SK-N-SH (cell line): ENCODE results near the gene SH3PXD2A. TPM values are rescaled to one million over a fixed set of nuclear protein-coding genes. Genes with fewer than 3 reads are reported as not detected.

Experiments used
- CTCF ChIA-PET: fragments of 300-600, 350-600 bp; formaldehyde crosslinking; extraction: SDS; loops from one replicate; lab custom pipeline; 2021; lab: Yijun Ruan, JAX
- POLR2A ChIA-PET: fragments of 350-600 bp; sonication (Branson Sonifier 250); formaldehyde crosslinking; extraction: SDS; loops from one replicate; lab custom pipeline; 2020; ENCODE audit warnings: antibody characterized with exemption, inconsistent platforms; lab: Yijun Ruan, JAX
- DNase-seq: peaks from one replicate; pipeline ENCODE4 v3.0.0; 2012
- H2AFZ ChIP-seq: fragments of 200-600 bp; sonication (generic); 2 replicates; pipeline ENCODE4 v1.8.1; 2016; ENCODE audit warnings: antibody characterized with exemption, mild to moderate bottlenecking, low read depth
- H3F3A ChIP-seq: fragments of 200-600 bp; sonication (generic); replicated peaks from 2 replicates; pipeline ENCODE3; 2016; ENCODE audit warnings: antibody characterized with exemption, mild to moderate bottlenecking; ENCODE audit not compliant: insufficient read depth
- H3K27ac ChIP-seq, 2 experiments: fragments of 200-500 bp in 1 of 2; fragments of 200-600 bp in 1 of 2; sonication (Bioruptor generic) in 1 of 2; sonication (generic), shearing (Covaris generic) in 1 of 2; 2 replicates each; pipeline versions ENCODE4 v1.5.1 to v1.6.1; 2014 to 2016; ENCODE audit warnings: low read depth in 2 of 2, inconsistent platforms in 1 of 2, low read length in 1 of 2, mild to moderate bottlenecking in 1 of 2, mixed read lengths in 1 of 2
- H3K27me3 ChIP-seq: fragments of 200-600 bp; sonication (generic), shearing (Covaris generic); 2 replicates; pipeline ENCODE4 v1.6.1; 2016; ENCODE audit warnings: mixed run types; ENCODE audit not compliant: insufficient read depth
- H3K36me3 ChIP-seq, 2 experiments: fragments of 200-500 bp in 1 of 2; fragments of 200-600 bp in 1 of 2; sonication (Bioruptor generic) in 1 of 2; sonication (generic) in 1 of 2; replicated peaks in 1 of 2; 2 replicates each; pipeline versions ENCODE3 to v1.5.1; 2014 to 2016; ENCODE audit warnings: low read length in 1 of 2, mild to moderate bottlenecking in 1 of 2; ENCODE audit not compliant: insufficient read depth in 2 of 2, control insufficient read depth in 1 of 2
- H3K4me1 ChIP-seq, 2 experiments: fragments of 200-500 bp in 1 of 2; fragments of 200-600 bp in 1 of 2; sonication (Bioruptor generic) in 1 of 2; sonication (generic), shearing (Covaris generic) in 1 of 2; 2 replicates each; pipeline versions ENCODE4 v1.5.1 to v1.6.1; 2014 to 2016; ENCODE audit warnings: low read depth in 1 of 2, low read length in 1 of 2, mixed run types in 1 of 2; ENCODE audit not compliant: insufficient read depth in 2 of 2, control insufficient read depth in 1 of 2
- H3K4me2 ChIP-seq: fragments of 200-600 bp; sonication (generic), shearing (Covaris generic); 2 replicates; pipeline ENCODE4 v1.6.1; 2017; ENCODE audit warnings: mixed run types
- H3K4me3 ChIP-seq, 2 experiments: fragments of 200-500 bp in 1 of 2; fragments of 200-600 bp in 1 of 2; sonication (Bioruptor generic) in 1 of 2; sonication (generic), shearing (Covaris generic) in 1 of 2; 2 replicates each; pipeline versions ENCODE4 v1.5.1 to v1.8.1; 2014 to 2016; ENCODE audit warnings: low read depth in 2 of 2, inconsistent platforms in 1 of 2, low read length in 1 of 2, mild to moderate bottlenecking in 1 of 2, mixed read lengths in 1 of 2, moderate library complexity in 1 of 2
- H3K79me2 ChIP-seq: fragments of 200-600 bp; sonication (generic); 2 replicates; pipeline ENCODE4 v1.8.1; 2017; ENCODE audit warnings: mild to moderate bottlenecking; ENCODE audit not compliant: insufficient read depth
- H3K9ac ChIP-seq: fragments of 200-600 bp; sonication (generic); 2 replicates; pipeline ENCODE4 v1.6.1; 2017; ENCODE audit warnings: mixed run types
- H3K9me2 ChIP-seq: fragments of 200-600 bp; sonication (generic); 2 replicates; pipeline ENCODE4 v1.6.1; 2017; ENCODE audit warnings: mixed run types
- H3K9me3 ChIP-seq: fragments of 200-600 bp; sonication (generic); 2 replicates; pipeline ENCODE4 v1.6.1; 2017; ENCODE audit warnings: mixed run types, mild to moderate bottlenecking, moderate library complexity
- H4K20me1 ChIP-seq: fragments of 200-600 bp; sonication (generic); 2 replicates; pipeline ENCODE4 v1.6.1; 2017; ENCODE audit warnings: mild to moderate bottlenecking, mixed run types; ENCODE audit not compliant: insufficient read depth
- ELF1 ChIP-seq: IDR thresholded peaks from 2 replicates; pipeline ENCODE4 v1.4.0; 2012
- EP300 ChIP-seq, 2 experiments: IDR thresholded peaks; 2 replicates each; pipeline versions ENCODE4 v1.4.0 to v1.6.1; 2012; ENCODE audit warnings: borderline replicate concordance in 1 of 2, low read depth in 1 of 2, low read length in 1 of 2
- FOXM1 ChIP-seq: IDR thresholded peaks from 2 replicates; pipeline ENCODE4 v1.4.0; 2012; ENCODE audit warnings: low read depth, mild to moderate bottlenecking
- GABPA ChIP-seq: IDR thresholded peaks from 2 replicates; pipeline ENCODE4 v1.4.0; 2012; ENCODE audit warnings: low read depth, mild to moderate bottlenecking
- JUND ChIP-seq: IDR thresholded peaks from 2 replicates; pipeline ENCODE4 v1.4.0; 2012
- MAX ChIP-seq: IDR thresholded peaks from 2 replicates; pipeline ENCODE4 v1.4.0; 2012; ENCODE audit warnings: low read depth
- MEF2A ChIP-seq: IDR thresholded peaks from 2 replicates; pipeline ENCODE4 v1.4.0; 2012; ENCODE audit warnings: low read depth, borderline replicate concordance
- MXI1 ChIP-seq: IDR thresholded peaks from 2 replicates; pipeline ENCODE4 v1.6.1; 2012; ENCODE audit warnings: mild to moderate bottlenecking, low read depth, low read length, improper control_type of control experiment
- POLR2AphosphoS5 ChIP-seq: IDR thresholded peaks from 2 replicates; pipeline ENCODE4 v1.6.1; 2012; ENCODE audit warnings: low read depth, low read length
- RAD21 ChIP-seq: IDR thresholded peaks from 2 replicates; pipeline ENCODE4 v1.6.1; 2012; ENCODE audit warnings: mild to moderate bottlenecking, low read length
- RFX5 ChIP-seq: IDR thresholded peaks from 2 replicates; pipeline ENCODE4 v1.6.1; 2012; ENCODE audit warnings: mild to moderate bottlenecking, improper control_type of control experiment, low read length
- SIN3A ChIP-seq: IDR thresholded peaks from 2 replicates; pipeline ENCODE4 v1.6.1; 2012; ENCODE audit warnings: low read depth, mild to moderate bottlenecking, low read length, moderate library complexity, borderline replicate concordance
- TAF1 ChIP-seq: IDR thresholded peaks from 2 replicates; pipeline ENCODE4 v1.6.1; 2012; ENCODE audit warnings: low read depth, mild to moderate bottlenecking, low read length, moderate library complexity, borderline replicate concordance
- USF1 ChIP-seq: IDR thresholded peaks from 2 replicates; pipeline ENCODE4 v1.4.0; 2012; ENCODE audit warnings: low read depth, borderline replicate concordance
- USF2 ChIP-seq: fragments of 150-350 bp; IDR thresholded peaks from 2 replicates; pipeline ENCODE4 v1.6.1; 2017; ENCODE audit warnings: antibody characterized with exemption, low read length, low read depth, borderline replicate concordance
- ZBTB33 ChIP-seq: IDR thresholded peaks from 2 replicates; pipeline ENCODE4 v1.4.0; 2012; ENCODE audit warnings: low read depth, borderline replicate concordance
- WGBS: methylation state at CpG from one replicate; pipeline ENCODE4 v1.1.6; 2017; ENCODE audit warnings: low lambda C conversion rate; 5-methylcytosine and 5-hydroxymethylcytosine counted together
- polyA plus RNA-seq, 3 experiments: library from polyadenylated mRNA; depleted of rRNA; stranded (reverse); fragments of >200 nt; gene quantifications; 2 replicates each; pipeline ENCODE4 v1.2.3, GENCODE V29; 2012

SH3PXD2A gene
- polyA plus RNA-seq, 1 of the 3 experiments (the other 2 are of a cell fraction): 2.5 TPM

DNA sequence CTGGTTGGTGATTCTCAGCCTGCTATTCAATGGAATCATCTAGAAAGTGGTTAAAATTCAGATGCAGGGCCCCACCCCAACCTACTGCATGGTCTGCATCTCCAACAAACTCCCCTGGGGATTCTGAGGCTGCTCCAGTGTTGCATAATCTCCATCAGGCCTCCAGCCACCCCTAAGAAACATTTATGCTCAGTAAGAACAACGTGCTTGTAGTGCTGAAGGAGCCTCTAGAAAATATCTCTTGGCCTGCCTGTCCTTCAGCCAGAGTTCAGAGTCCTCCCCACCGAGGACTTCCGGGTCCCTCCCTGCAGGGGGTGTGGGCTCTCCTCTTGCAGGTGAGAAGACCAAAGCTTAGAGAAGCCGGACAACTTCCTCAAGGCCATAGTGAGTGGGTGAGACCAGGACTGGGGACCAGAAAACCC lies 159.8 kb downstream of the SH3PXD2A start:
- ChIA-PET CTCF (interaction anchor here (1.0 to 1.7 kb wide), 3 partner anchors 9 to 163 kb away, joined by 3 to 17 read pairs (median 6); no protein-coding TSS in a partner anchor), POLR2A (no interaction called here)
- H3K4me3 ChIP-seq: no peak overlapping the region
- no peaks in the 10 kb centered on the region for H3K9me3 ChIP-seq
- WGBS: 92% methylated on average over 4 of the region's 4 CpGs
- H3K9me2 ChIP-seq: no peaks in the 10 kb centered on the region
- H3K9ac ChIP-seq: peak overlapping the region; percentile 57; the same call in 1 of the 2 replicates
- H3K27me3 ChIP-seq: no peaks in the 10 kb centered on the region
- peaks cover 9 to 15% of the 10 kb centered on the region in 2 experiments; a peak in 3 of 4 replicates for H3K4me1 ChIP-seq
- TF ChIP-seq GABPA (no peak), SIN3A (no peak), USF1 (no peak), USF2 (no peak), ELF1 (no peak)
- DNase-seq: no peak
- H4K20me1 ChIP-seq: no peaks in the 10 kb centered on the region
- H3K36me3 ChIP-seq: no peaks in the 10 kb centered on the region
- H3K4me2 ChIP-seq: peak overlapping the region; percentile 47; the same call in 1 of the 2 replicates
- H3F3A ChIP-seq: no peaks in the 10 kb centered on the region
- H3K79me2 ChIP-seq: no peaks in the 10 kb centered on the region
- H3K27ac ChIP-seq: peak overlapping the region in 1 of 2 experiments; percentile 73; a peak in 2 of 4 replicates
- no peak overlapping the region for H2AFZ ChIP-seq

- DNase-seq: no peak
- ChIA-PET CTCF (interaction anchor here (0.9 to 1.7 kb wide), 5 partner anchors 11 to 191 kb away, joined by 3 to 5 read pairs (median 4); no protein-coding TSS in a partner anchor), POLR2A (no interaction called here)
- H3K9me2 ChIP-seq: no peaks in the 10 kb centered on the region
- no peaks in the 10 kb centered on the region for H3K79me2 ChIP-seq
- H3K4me2 ChIP-seq: no peak overlapping the region
- no peak overlapping the region for H2AFZ ChIP-seq
- H3K27ac ChIP-seq: no peak overlapping the region
- H3K9me3 ChIP-seq: no peaks in the 10 kb centered on the region
- H4K20me1 ChIP-seq: no peaks in the 10 kb centered on the region
- no peak overlapping the region for H3K4me3 ChIP-seq
- WGBS: 84% methylated on average over 5 of the region's 5 CpGs
- no peaks in the 10 kb centered on the region for H3F3A ChIP-seq
- H3K27me3 ChIP-seq: no peaks in the 10 kb centered on the region
- no peak overlapping the region for H3K9ac ChIP-seq
- H3K36me3 ChIP-seq: no peaks in the 10 kb centered on the region
- H3K4me1 ChIP-seq: peaks cover 9 to 13% of the 10 kb centered on the region in 2 experiments; a peak in 3 of 4 replicates
- no peak for TF ChIP-seq MXI1
- TF ChIP-seq, all 33 proteins: peak for 0
Measured at GRCh38 chr10:103693812-103694205, 161.6 kb downstream of the SH3PXD2A start.

- no peak overlapping the region for H2AFZ ChIP-seq
- H3K4me3 ChIP-seq: no peak overlapping the region
- no peaks in the 10 kb centered on the region for H3K9me3 ChIP-seq
- H3K4me2 ChIP-seq: no peak overlapping the region
- H3K79me2 ChIP-seq: no peaks in the 10 kb centered on the region
- no peaks in the 10 kb centered on the region for H3K36me3 ChIP-seq
- H3F3A ChIP-seq: no peaks in the 10 kb centered on the region
- peaks cover 9 to 13% of the 10 kb centered on the region in 2 experiments; a peak in 3 of 4 replicates for H3K4me1 ChIP-seq
- CTCF ChIA-PET: interaction anchor here (1.2 to 1.7 kb wide), 3 partner anchors 12 to 192 kb away, joined by 3 to 5 read pairs (median 4); no protein-coding TSS in a partner anchor
- 80% methylated on average over 29 of the region's 69 CpGs for WGBS
- H3K9ac ChIP-seq: no peak overlapping the region
- no peak overlapping the region for H3K27ac ChIP-seq
- POLR2A ChIA-PET: no interaction called here
- TF ChIP-seq RFX5: no peak
- TF ChIP-seq POLR2AphosphoS5: no peak
- TF ChIP-seq EP300 (IDR thresholded peaks at IDR 0.05; ENCODE audit: borderline replicate concordance in 1 of 2, low read depth in 1 of 2, low read length in 1 of 2): no peak
- no peak for TF ChIP-seq ZBTB33
- TF ChIP-seq MAX: no peak
- TF ChIP-seq RAD21: no peak
- TF ChIP-seq FOXM1: no peak
- no peak for TF ChIP-seq JUND
- TF ChIP-seq TAF1: no peak
- TF ChIP-seq MEF2A: no peak
- no peaks in the 10 kb centered on the region for H3K27me3 ChIP-seq
- no peaks in the 10 kb centered on the region for H4K20me1 ChIP-seq
- DNase-seq: no peak
- H3K9me2 ChIP-seq: no peaks in the 10 kb centered on the region
Measured at GRCh38 chr10:103692952-103693811, 162.2 kb downstream of the SH3PXD2A start.
